ENCODE results near the gene FOXP1.

GRCh38 chr3:71329817-71330216 is 253.7 kb downstream of the FOXP1 start:
- TF ChIP-seq CTCF (IDR thresholded peaks at IDR 0.05) (no peak), POLR2A (IDR thresholded peaks at IDR 0.05) (no peak)
